Measurements from ENCODE around the gene RASGEF1C.
A peak's percentile ranks its signal among the peaks of the same experiment; 100 is the strongest.

The RASGEF1C gene

DNA sequence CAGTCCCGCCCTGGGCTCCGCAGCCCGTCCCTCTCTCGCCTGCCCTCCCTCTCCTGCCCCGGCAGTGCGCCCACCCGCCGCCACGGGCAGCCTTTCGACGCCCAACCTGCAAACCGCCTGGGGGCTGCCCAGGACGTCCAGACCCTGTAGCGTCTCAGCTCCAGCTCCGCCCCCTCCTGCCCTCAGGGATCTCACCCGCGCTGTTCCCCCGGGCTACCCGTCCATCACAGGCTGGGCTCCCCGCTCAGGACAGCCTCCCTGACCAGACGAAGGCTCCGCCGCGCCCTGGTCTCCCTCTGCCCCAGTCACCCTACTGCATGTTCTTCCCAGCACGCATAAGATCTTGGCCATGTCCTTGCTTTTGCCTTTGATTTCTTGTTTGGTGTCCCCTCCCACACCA is 1.4 kb downstream of the RASGEF1C start:
- H3K27me3 Mint-ChIP-seq: peaks cover 55 to 93% of the 10 kb centered on the region in 2 donors
- H3K4me3 Mint-ChIP-seq: no peak overlapping the region
- peaks cover 8 to 9% of the 10 kb centered on the region in 2 donors for H3K4me1 Mint-ChIP-seq (ENCODE audit: low read depth in 2 of 2)
- H3K27ac Mint-ChIP-seq: no peak overlapping the region
- H3K36me3 Mint-ChIP-seq (ENCODE audit: insufficient read depth): no peaks in the 10 kb centered on the region
- ATAC-seq (replicated peaks): no peak
- no peaks in the 10 kb centered on the region for H3K9me3 Mint-ChIP-seq
- no peak for DNase-seq

DNA sequence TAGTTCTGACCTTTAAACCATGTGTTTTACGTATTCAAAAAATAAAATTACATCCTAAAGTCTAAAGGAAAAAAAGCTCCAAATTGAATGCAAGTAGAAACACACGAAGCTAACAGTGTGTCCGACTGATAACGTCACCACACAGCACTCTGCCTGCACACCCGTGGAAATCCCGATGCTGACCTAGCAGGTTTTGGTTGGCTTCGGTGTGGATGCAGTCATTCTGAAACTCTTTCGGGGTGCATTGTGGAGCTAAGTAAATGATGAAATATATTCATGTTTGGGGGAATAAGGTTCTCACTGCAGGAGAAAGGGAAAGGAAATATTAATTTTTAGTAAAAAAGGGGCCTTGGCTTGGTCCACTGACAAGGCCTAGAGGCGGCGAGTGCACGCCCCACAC is 2.0 kb downstream of the RASGEF1C start:
- peaks cover 6 to 9% of the 10 kb centered on the region in 2 donors for H3K4me1 Mint-ChIP-seq (ENCODE audit: low read depth in 2 of 2)
- no peaks in the 10 kb centered on the region for H3K36me3 Mint-ChIP-seq (ENCODE audit: insufficient read depth)
- no peaks in the 10 kb centered on the region for H3K9me3 Mint-ChIP-seq
- DNase-seq: no peak
- H3K27me3 Mint-ChIP-seq: peaks cover 52 to 87% of the 10 kb centered on the region in 2 donors
- no peak for ATAC-seq (replicated peaks)
- no peak overlapping the region for H3K27ac Mint-ChIP-seq
- peak overlapping the region in 1 of 2 donors; percentile 20 for H3K4me3 Mint-ChIP-seq

- Mint-ChIP-seq H3K4me1 (ENCODE audit: low read depth in 2 of 2) (peaks cover 6 to 9% of the 10 kb centered on the region in 2 donors), H3K27me3 (peaks cover 56 to 86% of the 10 kb centered on the region in 2 donors), H3K27ac (no peak overlapping the region), H3K9me3 (no peaks in the 10 kb centered on the region), H3K36me3 (ENCODE audit: insufficient read depth) (no peaks in the 10 kb centered on the region), H3K4me3 (no peak overlapping the region)
- DNase-seq: no peak
- ATAC-seq (replicated peaks): no peak
Measured at GRCh38 chr5:180205916-180206315, 3.1 kb downstream of the RASGEF1C start.

GRCh38 chr5:180204276-180204819 is 4.7 kb downstream of the RASGEF1C start:
- no peaks in the 10 kb centered on the region for H3K9me3 Mint-ChIP-seq
- peaks cover 50 to 86% of the 10 kb centered on the region in 2 donors for H3K27me3 Mint-ChIP-seq
- DNase-seq (no peak), ATAC-seq (replicated peaks) (no peak)
- no peak overlapping the region for H3K4me3 Mint-ChIP-seq
- H3K4me1 Mint-ChIP-seq (ENCODE audit: low read depth in 2 of 2): peaks cover 4 to 9% of the 10 kb centered on the region in 2 donors
- no peak overlapping the region for H3K27ac Mint-ChIP-seq
- H3K36me3 Mint-ChIP-seq (ENCODE audit: insufficient read depth): no peaks in the 10 kb centered on the region

GRCh38 chr5:180202939-180203573 is 6.0 kb downstream of the RASGEF1C start:
- H3K27me3 Mint-ChIP-seq: peaks cover 56 to 89% of the 10 kb centered on the region in 2 donors
- H3K4me3 Mint-ChIP-seq: no peak overlapping the region
- H3K36me3 Mint-ChIP-seq (ENCODE audit: insufficient read depth): no peaks in the 10 kb centered on the region
- H3K27ac Mint-ChIP-seq: no peak overlapping the region
- ATAC-seq (replicated peaks): no peak
- no peak for DNase-seq
- H3K4me1 Mint-ChIP-seq (ENCODE audit: low read depth in 2 of 2): peaks cover 0 to 3% of the 10 kb centered on the region in 2 donors
- H3K9me3 Mint-ChIP-seq: no peaks in the 10 kb centered on the region

- Mint-ChIP-seq H3K4me1 (ENCODE audit: low read depth in 2 of 2) (no peaks in the 10 kb centered on the region), H3K9me3 (no peaks in the 10 kb centered on the region), H3K27ac (no peak overlapping the region), H3K27me3 (peaks cover 45 to 88% of the 10 kb centered on the region in 2 donors), H3K36me3 (ENCODE audit: insufficient read depth) (no peaks in the 10 kb centered on the region), H3K4me3 (no peak overlapping the region)
- no peak for DNase-seq
- ATAC-seq (replicated peaks): no peak
Measured at GRCh38 chr5:180201051-180201987, 7.7 kb downstream of the RASGEF1C start.

- H3K27ac Mint-ChIP-seq: no peak overlapping the region
Measured at GRCh38 chr5:180199390-180199789, 9.6 kb downstream of the RASGEF1C start.

GRCh38 chr5:180198208-180198607 is 10.8 kb downstream of the RASGEF1C start:
- H3K27ac Mint-ChIP-seq: no peak overlapping the region
- no peak for DNase-seq
- no peaks in the 10 kb centered on the region for H3K36me3 Mint-ChIP-seq (ENCODE audit: insufficient read depth)
- no peaks in the 10 kb centered on the region for H3K4me1 Mint-ChIP-seq (ENCODE audit: low read depth in 2 of 2)
- peaks cover 31 to 68% of the 10 kb centered on the region in 2 donors for H3K27me3 Mint-ChIP-seq
- H3K4me3 Mint-ChIP-seq: no peak overlapping the region
- ATAC-seq (replicated peaks): no peak
- no peaks in the 10 kb centered on the region for H3K9me3 Mint-ChIP-seq

More at GRCh38 chr5:180199390-180199789, 9.6 kb downstream of the RASGEF1C start:
- Mint-ChIP-seq H3K9me3 (no peaks in the 10 kb centered on the region), H3K36me3 (ENCODE audit: insufficient read depth) (no peaks in the 10 kb centered on the region), H3K4me3 (no peak overlapping the region), H3K27me3 (peaks cover 39 to 80% of the 10 kb centered on the region in 2 donors), H3K4me1 (ENCODE audit: low read depth in 2 of 2) (no peaks in the 10 kb centered on the region)
- ATAC-seq (replicated peaks): no peak
- DNase-seq: no peak

GRCh38 chr5:180197016-180197702 is 11.9 kb downstream of the RASGEF1C start:
- no peak for DNase-seq
- Mint-ChIP-seq H3K27me3 (peaks cover 31 to 63% of the 10 kb centered on the region in 2 donors), H3K36me3 (ENCODE audit: insufficient read depth) (no peaks in the 10 kb centered on the region), H3K4me1 (ENCODE audit: low read depth in 2 of 2) (no peaks in the 10 kb centered on the region), H3K27ac (no peak overlapping the region), H3K9me3 (no peaks in the 10 kb centered on the region), H3K4me3 (no peak overlapping the region)
- ATAC-seq (replicated peaks): no peak

GRCh38 chr5:180194410-180195345 is 14.3 kb downstream of the RASGEF1C start:
- ATAC-seq (replicated peaks) (no peak), DNase-seq (no peak)
- Mint-ChIP-seq H3K27me3 (peaks cover 30 to 41% of the 10 kb centered on the region in 2 donors), H3K36me3 (ENCODE audit: insufficient read depth) (no peaks in the 10 kb centered on the region), H3K9me3 (no peaks in the 10 kb centered on the region), H3K27ac (no peak overlapping the region), H3K4me1 (ENCODE audit: low read depth in 2 of 2) (no peaks in the 10 kb centered on the region), H3K4me3 (no peak overlapping the region)

GRCh38 chr5:180193749-180194375 is 15.1 kb downstream of the RASGEF1C start:
- H3K4me1 Mint-ChIP-seq (ENCODE audit: low read depth in 2 of 2): no peaks in the 10 kb centered on the region
- ATAC-seq (replicated peaks) (no peak), DNase-seq (no peak)
- no peak overlapping the region for H3K27ac Mint-ChIP-seq
- H3K36me3 Mint-ChIP-seq (ENCODE audit: insufficient read depth): no peaks in the 10 kb centered on the region
- no peaks in the 10 kb centered on the region for H3K9me3 Mint-ChIP-seq
- H3K4me3 Mint-ChIP-seq: no peak overlapping the region
- H3K27me3 Mint-ChIP-seq: peaks cover 29 to 33% of the 10 kb centered on the region in 2 donors

DNA sequence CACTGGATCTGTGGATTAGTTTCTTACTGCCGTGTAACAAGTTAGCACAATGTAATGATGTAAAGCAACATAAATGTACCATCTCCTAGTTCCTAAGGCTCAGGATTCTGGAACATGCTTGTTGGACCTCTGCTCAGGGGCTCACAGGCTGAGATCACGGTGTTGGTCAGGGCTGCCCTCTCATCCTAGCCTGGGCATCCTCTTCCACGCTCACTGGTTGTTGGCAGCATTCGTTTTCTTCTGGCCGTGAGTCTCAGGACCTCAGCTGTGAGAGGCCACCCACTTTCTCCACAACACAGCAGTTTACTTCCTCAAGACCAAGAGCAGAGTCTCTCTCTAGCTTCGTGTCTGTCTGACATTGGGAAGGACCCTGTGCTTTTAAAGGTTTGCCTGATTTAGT is 17.3 kb downstream of the RASGEF1C start:
- H3K9me3 Mint-ChIP-seq: peaks cover 0 to 1% of the 10 kb centered on the region in 2 donors
- H3K27ac Mint-ChIP-seq: no peak overlapping the region
- DNase-seq: no peak
- peaks cover 12 to 21% of the 10 kb centered on the region in 2 donors for H3K27me3 Mint-ChIP-seq
- H3K36me3 Mint-ChIP-seq (ENCODE audit: insufficient read depth): no peaks in the 10 kb centered on the region
- H3K4me1 Mint-ChIP-seq (ENCODE audit: low read depth in 2 of 2): no peaks in the 10 kb centered on the region
- H3K4me3 Mint-ChIP-seq: no peak overlapping the region
- no peak for ATAC-seq (replicated peaks)
